NCI-H2196 (cell line): ENCODE results near the gene PHLPP2.

Experiments used
- DNase-seq: peaks from one replicate; lab custom pipeline; 2025; ENCODE audit not compliant: unreplicated experiment; lab: John Stamatoyannopoulos, UW

PHLPP2 gene

DNA sequence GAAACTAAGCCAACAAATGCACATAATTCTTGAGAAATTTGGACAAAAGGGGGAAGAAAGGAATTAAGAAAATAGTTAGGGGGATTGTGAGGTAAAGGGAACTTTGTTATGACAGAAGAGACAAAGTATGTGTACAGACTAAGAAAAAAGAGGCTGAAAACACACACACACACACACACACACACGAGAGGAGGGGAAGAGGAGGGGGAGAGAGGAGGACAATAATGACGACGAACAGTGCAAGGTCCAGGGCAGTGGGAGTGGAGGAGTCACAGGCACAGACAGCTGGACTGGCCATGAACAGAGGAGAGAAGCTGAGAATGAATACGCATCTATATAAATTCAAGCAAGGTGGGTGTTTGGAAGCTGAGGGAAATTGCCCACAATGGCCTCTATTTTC is 54.0 kb downstream of the PHLPP2 start:
- DNase-seq, result no peak

DNA sequence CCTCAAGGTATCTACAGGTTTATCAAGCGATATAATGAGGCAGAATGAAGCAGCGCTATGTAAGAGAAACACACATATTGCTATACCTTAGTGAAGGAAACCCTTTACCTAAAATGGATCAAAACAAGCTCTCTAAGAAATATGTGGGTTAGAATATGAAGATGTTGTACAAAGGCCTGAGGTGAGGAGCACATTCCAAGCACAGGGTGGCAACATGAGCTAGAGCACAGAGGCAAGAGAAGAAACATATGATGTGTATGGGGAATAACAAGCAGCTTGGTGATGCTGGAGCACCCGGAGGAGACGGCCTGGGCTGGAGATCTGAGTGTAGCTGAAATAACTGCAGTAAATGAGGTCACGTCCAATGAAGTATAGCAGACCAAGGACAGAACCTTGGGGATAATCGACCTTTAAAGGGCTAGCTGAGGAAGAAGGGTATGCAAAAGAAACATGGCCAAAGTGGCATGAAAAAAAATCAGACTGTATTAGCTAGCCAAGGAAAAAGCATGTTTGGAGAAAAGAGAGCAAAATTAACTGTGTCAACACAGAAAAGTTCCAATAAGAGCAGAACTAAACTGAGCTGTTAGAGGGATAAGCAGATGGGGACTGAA is 54.5 kb downstream of the PHLPP2 start:
- no peak for DNase-seq

DNA sequence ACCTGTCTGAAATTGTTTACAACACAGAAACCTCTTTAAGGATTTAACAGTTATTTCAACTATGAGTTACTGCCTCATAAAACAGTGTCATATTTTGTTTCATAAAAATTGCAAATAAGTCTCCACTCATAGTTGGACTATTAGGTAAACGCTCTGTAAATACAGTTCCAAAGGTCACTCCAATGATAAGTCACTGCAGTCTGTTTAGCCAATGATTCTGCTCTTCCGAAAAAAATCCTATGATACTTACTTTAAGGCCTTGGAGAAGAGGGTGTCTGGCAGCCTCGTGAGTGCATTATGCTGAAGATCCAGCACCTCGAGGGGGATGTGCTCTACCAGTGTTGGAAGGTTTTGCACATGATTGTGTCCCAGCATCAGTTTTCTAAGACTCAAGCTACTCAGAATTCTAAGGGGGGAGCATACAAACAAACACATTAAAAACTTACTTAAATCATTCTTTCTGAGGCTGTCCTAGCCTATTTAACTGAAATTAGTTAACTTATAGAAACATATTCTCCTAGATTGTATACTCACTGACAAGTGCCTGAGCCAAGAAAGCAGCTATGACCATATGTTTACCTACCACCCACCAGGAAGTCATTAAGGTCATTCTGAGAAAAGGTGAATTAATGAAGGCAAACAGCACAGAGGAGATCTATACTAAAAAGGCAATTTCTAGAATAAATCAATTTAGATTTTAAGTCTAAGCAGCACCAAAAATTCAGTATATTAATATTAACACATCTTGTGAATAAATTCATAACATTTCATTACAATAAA is 57.4 kb downstream of the PHLPP2 start:
- no peak for DNase-seq

DNA sequence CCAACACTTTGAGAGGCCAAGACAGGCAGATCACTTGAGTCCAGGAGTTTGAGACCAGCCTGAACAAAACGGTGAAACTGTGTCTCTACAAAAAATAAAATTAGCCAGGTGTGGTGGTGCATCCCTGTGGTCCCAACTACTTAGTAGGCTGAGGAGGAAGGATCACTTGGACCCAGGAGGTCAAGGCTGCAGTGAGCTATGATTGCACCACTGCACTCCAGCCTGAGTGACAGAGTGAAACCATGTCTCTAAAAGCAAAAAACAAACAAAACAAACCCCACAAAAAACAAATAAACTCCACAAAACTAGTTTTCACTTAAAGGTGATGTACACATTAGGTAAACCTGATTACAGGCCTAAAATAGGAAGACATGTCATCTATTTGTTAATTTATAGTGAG is 58.2 kb downstream of the PHLPP2 start:
- DNase-seq, result no peak

DNA sequence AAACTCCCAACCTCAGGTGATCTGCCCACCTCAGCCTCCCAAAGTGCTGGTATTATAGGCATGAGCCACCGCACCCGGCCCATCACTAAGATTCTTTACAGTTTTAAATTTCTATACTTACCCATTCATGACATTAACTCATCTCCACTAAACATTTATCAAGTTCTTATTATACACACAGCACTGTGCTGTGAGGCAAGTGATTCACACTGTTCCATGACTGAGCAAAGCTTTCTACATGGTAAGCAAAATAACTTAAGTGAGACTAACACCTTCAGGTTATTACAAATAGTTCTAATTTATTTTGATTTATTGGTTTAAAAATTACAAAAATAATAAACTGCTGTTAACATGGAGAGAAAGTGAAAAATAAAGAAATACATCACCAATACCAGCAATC is 65.0 kb downstream of the PHLPP2 start:
- DNase-seq, result no peak

DNA sequence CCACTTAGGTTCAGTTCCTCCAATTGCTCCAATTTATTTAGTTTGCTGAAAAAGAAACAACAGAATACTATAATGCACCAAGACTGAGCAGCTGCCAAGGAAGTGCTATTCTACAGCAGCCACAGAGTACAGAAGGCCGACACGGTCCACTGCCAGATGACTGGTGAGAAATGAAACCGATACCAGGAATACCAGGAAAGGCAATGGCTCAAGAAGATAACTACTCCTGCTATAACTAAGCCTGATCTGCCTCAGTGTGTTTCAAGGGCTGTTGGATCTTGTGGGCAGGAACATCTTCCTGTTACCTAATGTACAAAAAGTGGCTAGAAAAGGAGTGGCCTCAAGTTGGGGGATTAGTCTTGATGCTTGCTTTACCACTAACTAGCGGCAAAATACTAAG is 65.7 kb downstream of the PHLPP2 start:
- peak; percentile 26 for DNase-seq

DNA sequence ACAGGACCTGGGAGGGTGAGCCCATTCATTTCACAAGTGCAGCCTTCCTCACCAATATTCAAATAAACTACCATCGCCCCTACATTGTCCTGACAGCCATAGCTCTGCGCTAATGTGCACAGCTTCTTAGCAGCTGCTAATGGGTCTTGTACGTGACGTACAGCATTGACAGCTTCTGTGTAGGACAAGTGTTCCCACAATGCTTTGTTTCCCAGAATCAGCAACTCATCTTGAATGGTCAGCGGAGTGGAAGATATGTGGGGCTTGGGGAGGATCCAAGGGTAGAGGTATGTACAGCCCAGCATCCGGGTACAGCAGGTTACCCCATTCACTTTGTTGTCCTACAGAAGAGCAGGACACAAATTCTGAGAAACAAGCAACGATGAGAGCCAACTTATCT is 74.8 kb downstream of the PHLPP2 start:
- DNase-seq, result no peak

DNA sequence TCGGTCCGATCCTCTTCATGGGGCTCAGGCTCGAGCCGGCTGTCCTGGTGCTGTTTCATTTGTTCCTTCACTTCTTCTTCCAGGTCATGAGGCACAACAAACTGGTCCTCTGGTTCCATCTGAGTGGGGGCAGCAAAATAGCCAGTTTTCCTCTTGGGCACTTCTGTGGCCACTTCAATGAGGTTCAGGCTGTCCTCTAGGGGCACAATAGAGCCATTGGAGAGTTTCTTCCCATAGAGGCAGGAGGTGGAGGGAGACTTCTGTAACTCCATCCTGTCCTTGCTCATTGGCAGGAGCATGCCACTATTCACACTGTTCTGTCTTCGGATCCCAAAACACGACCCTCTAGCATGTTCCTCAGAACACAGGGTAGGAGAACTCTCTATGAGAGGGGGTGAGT is 75.6 kb downstream of the PHLPP2 start:
- DNase-seq, result no peak

DNA sequence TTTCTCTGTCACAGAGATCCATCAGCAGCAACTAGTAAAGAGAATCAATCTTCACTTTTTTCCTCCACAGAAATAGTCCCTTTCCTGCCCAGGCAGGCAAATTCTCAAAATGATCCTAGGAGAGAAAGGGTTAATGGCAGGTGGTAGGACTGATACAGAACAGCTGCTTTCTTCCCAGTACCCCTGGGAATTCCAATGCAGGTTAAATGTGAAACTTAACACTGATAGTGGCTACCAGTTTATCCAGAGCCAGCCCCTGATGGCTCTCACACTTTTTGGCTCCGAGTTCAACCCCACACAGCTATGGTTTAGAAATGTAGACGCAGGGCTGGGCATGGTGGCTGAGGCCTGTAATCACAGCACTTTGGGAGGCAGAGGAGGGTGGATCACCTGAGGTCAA is 76.3 kb downstream of the PHLPP2 start:
- DNase-seq, result no peak

DNA sequence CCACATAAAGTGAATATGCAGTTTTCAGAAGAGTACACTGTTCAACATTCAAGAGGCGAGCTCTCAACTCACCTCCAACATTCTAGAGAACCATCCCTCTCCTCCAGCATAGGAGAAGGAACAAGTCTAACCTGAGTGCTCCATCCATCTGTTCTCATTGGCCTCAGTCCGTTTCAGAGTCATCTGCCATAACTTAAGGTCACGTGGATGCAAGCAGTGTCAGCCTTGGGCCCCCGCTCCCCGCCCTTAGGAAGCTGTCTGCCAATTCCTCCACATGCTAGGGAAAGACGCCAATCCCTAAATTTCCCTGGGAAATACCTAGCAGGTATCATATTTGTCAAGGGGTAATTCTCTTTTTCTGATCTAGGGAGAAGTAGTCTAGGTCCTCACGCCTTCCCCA is 77.1 kb downstream of the PHLPP2 start:
- DNase-seq, result no peak

DNA sequence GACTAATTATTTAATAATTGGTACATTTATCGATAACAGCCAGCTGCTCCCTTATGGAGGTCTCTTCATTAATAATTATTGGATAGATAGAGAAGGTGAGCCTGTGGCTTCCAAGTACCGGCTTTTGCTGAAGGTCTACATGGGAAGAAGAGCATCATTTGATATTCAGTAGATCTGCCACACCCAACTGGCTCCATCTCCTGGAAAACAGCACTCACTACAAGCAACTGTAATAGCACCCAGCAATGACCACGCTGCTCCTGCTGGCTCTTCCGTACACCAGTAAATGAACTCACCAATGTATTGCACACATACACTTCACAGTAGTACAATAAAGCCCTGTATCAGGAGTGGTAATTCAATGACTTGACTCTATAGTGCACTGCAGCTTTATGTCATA is 79.1 kb downstream of the PHLPP2 start:
- DNase-seq, result peak; percentile 3

DNA sequence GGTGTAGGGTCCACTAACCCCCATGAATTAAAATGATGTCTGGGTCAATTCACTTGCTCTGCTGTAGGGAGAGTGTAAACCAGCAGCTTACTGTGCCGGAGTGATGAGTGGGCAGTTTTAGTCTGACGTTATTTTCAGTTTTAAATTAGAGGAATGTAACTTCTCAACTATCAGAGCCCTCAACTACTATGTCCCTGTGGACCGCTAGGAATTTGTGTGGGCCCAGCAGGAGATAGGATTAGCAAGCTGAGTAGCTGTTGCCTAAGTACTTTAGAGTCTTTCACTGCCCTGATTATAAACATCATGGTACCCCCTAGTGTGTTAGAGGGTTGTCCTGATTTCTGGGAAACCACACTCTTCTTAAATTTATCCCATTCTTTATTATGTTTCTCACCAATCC is 87.1 kb downstream of the PHLPP2 start:
- no peak for DNase-seq

DNA sequence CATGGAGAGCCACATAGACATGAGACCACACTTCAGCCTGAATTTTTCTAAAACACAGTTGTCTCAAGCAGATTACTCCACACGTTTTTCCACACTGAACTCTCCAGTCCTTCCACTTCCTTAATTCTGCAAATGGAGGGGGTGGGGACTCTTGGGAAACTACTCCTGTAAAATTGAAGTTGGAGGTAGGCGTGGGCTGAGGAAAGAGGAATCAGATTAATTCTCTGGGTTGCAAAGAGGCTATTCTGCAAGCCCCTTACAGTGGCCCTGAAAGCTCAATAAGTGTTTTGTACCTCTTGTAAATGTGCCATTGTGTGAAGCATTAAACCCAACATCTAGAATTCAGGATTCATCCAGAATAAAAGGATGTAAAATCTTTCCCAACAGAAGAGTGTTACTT is 88.9 kb downstream of the PHLPP2 start:
- no peak for DNase-seq

DNA sequence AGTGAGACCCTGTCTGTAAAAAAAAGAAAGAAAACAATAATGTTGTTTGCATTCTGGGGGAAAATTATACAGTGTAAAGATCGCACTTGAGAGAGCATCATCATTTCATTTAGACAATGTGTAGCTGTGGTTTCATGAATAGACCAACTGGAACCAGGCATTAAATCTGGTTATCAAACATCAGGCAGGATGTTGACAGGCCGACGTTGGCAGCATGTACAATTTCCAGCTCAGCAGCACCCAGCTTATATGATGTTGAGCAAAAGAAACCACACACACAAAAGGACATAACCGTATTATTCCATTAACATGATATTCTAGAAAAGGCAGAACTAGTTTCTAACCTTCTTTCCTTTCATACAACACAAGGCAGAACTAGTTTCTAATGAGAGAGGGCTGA is 92.7 kb downstream of the PHLPP2 start:
- DNase-seq, result no peak

DNA sequence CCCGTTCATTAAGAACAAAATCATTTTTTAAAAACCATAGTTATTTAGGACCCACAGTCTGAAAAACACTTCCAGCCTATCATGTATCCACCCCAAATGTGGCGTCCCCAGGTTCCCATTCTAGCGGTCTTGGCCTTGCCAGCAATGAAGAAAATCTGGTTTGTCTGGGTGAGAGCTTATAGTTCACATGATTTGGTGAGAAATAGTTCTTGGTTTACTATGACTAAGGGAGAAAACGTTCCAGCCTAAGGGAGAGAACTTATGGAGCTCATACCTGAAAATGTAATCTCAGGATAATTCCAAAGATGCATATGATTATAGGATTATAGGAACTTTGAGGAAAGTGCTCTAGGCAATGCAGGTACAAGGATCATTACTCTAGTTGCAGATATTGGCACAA is 93.7 kb downstream of the PHLPP2 start:
- no peak for DNase-seq

DNA sequence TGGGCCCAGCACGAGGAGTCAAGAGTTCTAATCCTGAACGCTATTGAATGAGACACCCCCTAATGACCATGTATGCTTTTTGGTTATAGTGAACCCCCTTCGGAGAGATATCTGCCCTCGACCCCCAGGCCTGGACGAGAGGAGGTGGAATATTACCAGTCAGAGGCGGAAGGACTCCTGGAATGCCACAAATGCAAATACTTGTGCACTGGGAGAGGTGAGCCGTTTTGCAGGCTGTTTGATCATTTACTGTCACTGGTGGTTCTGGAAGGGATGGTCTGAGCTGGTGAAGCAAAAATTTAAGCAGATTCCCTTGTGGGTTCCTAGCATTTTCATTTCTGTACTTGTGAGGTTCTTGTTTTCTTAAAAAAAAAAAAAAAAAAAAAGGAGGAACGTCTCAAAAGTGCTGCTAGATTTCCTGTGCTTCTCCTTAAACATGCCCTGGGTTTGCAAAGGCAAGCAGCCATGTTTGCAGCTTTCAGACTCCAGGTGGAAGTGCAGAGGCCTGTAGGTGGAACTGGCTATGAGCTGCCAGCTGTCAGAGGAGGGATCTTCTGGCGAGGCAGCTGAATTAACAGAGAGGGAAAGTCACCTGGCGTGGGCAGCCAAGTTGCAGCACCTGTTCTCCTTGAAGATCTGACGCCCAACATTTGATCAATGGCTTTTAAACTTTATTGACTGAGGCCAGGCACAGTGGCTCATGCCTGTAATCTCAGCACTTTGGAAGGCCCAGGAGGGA is 95.1 kb downstream of the PHLPP2 start:
- DNase-seq, result peak; percentile 44

DNA sequence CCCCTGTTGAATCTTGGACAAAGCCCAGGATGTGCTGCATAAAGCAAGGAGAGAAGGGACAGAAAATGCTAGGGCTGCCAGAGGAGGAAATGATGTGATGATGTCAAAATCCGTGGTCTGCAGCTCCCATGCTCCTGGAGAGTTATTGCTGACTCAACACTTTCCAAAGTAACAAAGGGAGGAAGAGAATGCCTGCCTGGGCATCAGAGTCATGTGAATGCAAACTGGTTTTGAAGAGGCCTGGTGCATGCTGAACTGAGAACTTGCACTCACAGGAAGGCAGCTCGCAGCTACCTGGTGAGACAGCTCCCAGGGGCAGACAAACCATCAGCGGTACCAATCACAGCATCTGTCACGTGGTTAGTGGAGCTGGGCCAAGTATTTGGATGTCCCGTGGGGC is 95.7 kb downstream of the PHLPP2 start:
- DNase-seq, result peak; percentile 18

DNA sequence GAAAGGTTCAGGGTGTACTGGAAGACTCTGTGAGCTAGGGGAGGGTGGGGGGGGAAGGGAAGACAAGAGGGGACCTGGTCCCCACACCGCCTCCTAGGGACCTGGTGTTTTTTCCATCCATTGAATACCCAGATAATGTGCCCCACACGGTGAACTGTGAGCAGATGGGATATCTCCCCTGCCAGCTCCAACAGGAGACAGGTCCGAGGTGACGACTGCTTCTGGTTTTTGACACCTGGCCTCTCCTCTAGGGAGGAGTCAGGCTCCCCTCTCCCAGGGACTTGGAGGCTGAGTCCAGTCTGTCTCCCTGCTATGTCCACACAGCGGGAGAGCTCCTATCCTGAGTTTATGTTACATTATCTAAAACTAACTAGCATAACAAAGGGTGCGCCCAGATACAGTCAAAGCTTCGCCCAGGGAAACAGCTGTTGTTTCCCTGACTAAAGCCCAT is 96.7 kb downstream of the PHLPP2 start:
- DNase-seq, result no peak

DNA sequence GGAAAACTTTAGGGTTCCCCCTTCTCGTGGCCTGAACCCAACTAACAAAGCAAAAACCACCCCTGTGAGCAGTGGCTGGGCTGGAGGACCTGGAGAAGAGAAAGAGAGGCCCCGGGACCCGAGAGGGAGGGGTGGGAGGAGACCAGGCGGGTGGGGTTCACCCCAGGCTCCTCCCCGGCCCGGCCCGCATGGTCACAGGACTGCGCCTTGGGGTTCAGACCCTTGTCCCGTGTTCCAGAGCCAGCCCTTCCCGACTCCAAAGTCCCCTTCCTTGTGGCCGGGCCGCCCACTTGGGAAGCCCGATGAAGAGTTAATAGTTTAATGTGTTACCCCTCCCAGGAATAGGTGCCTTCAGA is 97.7 kb downstream of the PHLPP2 start:
- no peak for DNase-seq

DNA sequence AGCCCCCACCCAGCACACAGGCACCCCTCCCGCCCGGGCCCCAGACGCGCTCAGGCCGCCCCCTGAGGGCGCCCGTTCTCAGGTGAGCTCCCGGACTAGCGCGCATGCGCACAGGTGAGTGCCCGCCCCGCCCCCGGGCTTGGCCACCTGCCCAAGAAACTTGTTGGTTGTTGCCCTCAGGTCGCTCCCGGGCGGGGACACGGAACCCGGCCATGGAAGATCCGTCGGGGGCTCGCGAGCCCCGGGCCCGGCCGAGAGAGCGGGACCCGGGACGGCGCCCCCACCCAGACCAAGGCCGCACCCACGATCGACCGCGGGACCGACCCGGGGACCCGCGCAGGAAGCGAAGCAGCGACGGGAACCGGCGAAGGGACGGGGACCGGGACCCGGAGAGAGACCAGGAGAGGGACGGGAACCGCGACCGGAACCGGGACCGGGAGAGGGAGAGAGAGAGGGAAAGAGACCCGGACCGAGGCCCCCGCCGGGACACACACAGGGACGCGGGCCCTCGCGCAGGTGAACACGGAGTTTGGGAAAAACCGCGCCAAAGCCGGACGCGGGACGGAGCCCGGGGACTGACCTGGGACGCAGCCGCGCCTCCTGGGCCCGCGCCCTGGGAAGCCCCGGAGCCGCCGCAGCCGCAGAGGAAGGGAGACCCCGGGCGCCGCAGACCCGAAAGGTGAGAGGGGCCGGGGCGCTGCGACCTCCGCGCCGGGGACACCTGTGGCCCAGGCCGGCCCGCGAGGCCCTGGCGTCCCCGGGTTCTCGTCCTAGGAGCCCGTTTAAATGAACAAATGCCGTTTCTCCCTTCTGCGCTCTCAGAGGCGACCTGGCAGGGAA is 98.3 kb downstream of the PHLPP2 start, which contains the start of gene MARVELD3:
MARVELD3 (plus strand) TSS at position 167 of the 840 bp plus-strand sequence; CDS start at position 213, 46 bp downstream.
- peak; percentile 65 for DNase-seq
